K562 (cell line): ENCODE measurements around the gene LRP1. TPM values are rescaled to one million over a fixed set of nuclear protein-coding genes. Genes with fewer than 3 reads are reported as not detected.

Experiments
- ATAC-seq: fragments of 200-7000 bp; cut with Tn5 transposase; 3 replicates; pipeline ENCODE4 v1.9.1; 2020; ENCODE audit warnings: moderate library complexity
- BruUV-seq: library from RNA; stranded (reverse); fragments of 400-500 nt; replicated peaks from 2 replicates; lab custom pipeline; 2021; lab: Mats Ljungman, UMichigan
- CTCF ChIA-PET: fragments of 300-600 bp; formaldehyde crosslinking; extraction: SDS; loops from one replicate; lab custom pipeline; 2021; ENCODE audit warnings: low intra/inter-chr PET ratio; lab: Yijun Ruan, JAX
- POLR2A ChIA-PET: fragments of 300-600, 350-650 bp; sonication (Branson Sonifier 250); formaldehyde crosslinking; extraction: SDS; loops from one replicate; lab custom pipeline; 2021; ENCODE audit warnings: antibody characterized with exemption, inconsistent platforms; lab: Yijun Ruan, JAX
- DNase-seq, 4 experiments: peaks; one replicate each; pipeline versions ENCODE4 v3.0.0 to v3.0.0-alpha.2; 2011 to 2018; ENCODE audit warnings: low spot score in 3 of 4, mixed read lengths in 3 of 4; ENCODE audit errors: extremely low read depth in 1 of 4
- FAIRE-seq: peaks from 2 replicates; lab custom pipeline; 2011; peaks lifted over from hg19 to GRCh38; lab: Jason Lieb, UNC
- H2AFZ ChIP-seq: 2 replicates; pipeline ENCODE4 v1.6.0; 2011; ENCODE audit warnings: low read depth, low read length, control low read depth, inconsistent platforms
- H3K27ac ChIP-seq: fragments of 200-600 bp; 3 replicates; pipeline ENCODE4 v1.8.0; 2011; ENCODE audit warnings: low read depth, mild to moderate bottlenecking, control low read depth, inconsistent platforms, low read length, moderate library complexity, mixed read lengths; ENCODE audit errors: extremely low read depth
- H3K27me3 ChIP-seq, 2 experiments: fragments of 300-600 bp in 1 of 2; 2 replicates in 1 of 2; 3 replicates in 1 of 2; pipeline versions ENCODE4 v1.6.0 to v1.8.0; 2011; ENCODE audit warnings: inconsistent platforms in 2 of 2, low read length in 2 of 2, mild to moderate bottlenecking in 1 of 2, mixed read lengths in 1 of 2, moderate library complexity in 1 of 2; ENCODE audit not compliant: control insufficient read depth in 2 of 2, insufficient read depth in 2 of 2
- H3K36me3 ChIP-seq: fragments of 300-600 bp; 3 replicates; pipeline ENCODE4 v1.8.0; 2011; ENCODE audit warnings: mild to moderate bottlenecking, low read length, inconsistent platforms; ENCODE audit not compliant: control insufficient read depth, insufficient read depth
- H3K4me1 ChIP-seq, 2 experiments: fragments of 200-600 bp in 1 of 2; replicated peaks in 1 of 2; 2 replicates in 1 of 2; 3 replicates in 1 of 2; pipeline versions ENCODE4 v1.5.1 to v1.8.0; 2011; ENCODE audit warnings: inconsistent platforms in 2 of 2, low read length in 2 of 2, mild to moderate bottlenecking in 1 of 2, mixed read lengths in 1 of 2, moderate library complexity in 1 of 2; ENCODE audit not compliant: control insufficient read depth in 2 of 2, insufficient read depth in 2 of 2
- H3K4me2 ChIP-seq: 2 replicates; pipeline ENCODE4 v1.6.1; 2011; ENCODE audit warnings: low read length, control low read depth, inconsistent platforms, mixed read lengths; ENCODE audit not compliant: insufficient read depth
- H3K4me3 ChIP-seq: fragments of 200-600 bp; sonication (generic), shearing (Covaris generic); 2 replicates; pipeline ENCODE4 v1.5.1; 2016; ENCODE audit warnings: control low read depth, inconsistent platforms
- H3K79me2 ChIP-seq: fragments of 200-600 bp; 3 replicates; pipeline ENCODE4 v1.8.0; 2011; ENCODE audit warnings: low read length, inconsistent platforms; ENCODE audit not compliant: control insufficient read depth, insufficient read depth
- H3K9ac ChIP-seq, 2 experiments: 2 replicates each; pipeline versions ENCODE4 v1.6.0 to v1.6.1; 2011; ENCODE audit warnings: low read depth in 2 of 2, low read length in 2 of 2, control low read depth in 1 of 2, inconsistent platforms in 1 of 2, mild to moderate bottlenecking in 1 of 2, mixed read lengths in 1 of 2; ENCODE audit not compliant: insufficient read depth in 1 of 2
- H3K9me1 ChIP-seq: one replicate; pipeline ENCODE4 v1.6.0; 2011; ENCODE audit warnings: inconsistent platforms, mild to moderate bottlenecking, low read length, moderate library complexity; ENCODE audit not compliant: control insufficient read depth, insufficient read depth
- H3K9me3 ChIP-seq: replicated peaks from 2 replicates; pipeline ENCODE4 v1.5.1; 2011; ENCODE audit warnings: low read depth, low read length, inconsistent platforms; ENCODE audit not compliant: control insufficient read depth, insufficient read depth
- H4K20me1 ChIP-seq: replicated peaks from 2 replicates; pipeline ENCODE4 v1.6.1; 2011; ENCODE audit warnings: low read length, inconsistent platforms, mixed read lengths; ENCODE audit not compliant: control insufficient read depth, insufficient read depth
- ARID2 ChIP-seq: fragments of 450-650 bp; IDR thresholded peaks from 2 replicates; pipeline ENCODE4 v1.6.1; 2017; ENCODE audit warnings: antibody characterized with exemption, mild to moderate bottlenecking
- HNRNPK ChIP-seq: fragments of 200-400 bp; formaldehyde crosslinking; IDR thresholded peaks from one replicate; pipeline ENCODE4 v1.6.1; 2018; ENCODE audit warnings: mild to moderate bottlenecking, low read depth, low read length; ENCODE audit not compliant: poor library complexity, severe bottlenecking
- LARP7 ChIP-seq: fragments of 450-650 bp; IDR thresholded peaks from 2 replicates; pipeline ENCODE4 v1.6.1; 2016
- MAFG ChIP-seq: fragments of 450-650 bp; conservative IDR thresholded peaks from 2 replicates; pipeline ENCODE4 v1.6.1; 2016; ENCODE audit warnings: missing genetic modification characterization, missing compliant biosample characterization
- MEIS2 ChIP-seq: fragments of 450-650 bp; IDR thresholded peaks from 2 replicates; pipeline ENCODE4 v1.6.1; 2014; ENCODE audit warnings: mild to moderate bottlenecking; ENCODE audit not compliant: partially characterized antibody
- NFRKB ChIP-seq: fragments of 450-650 bp; IDR thresholded peaks from 2 replicates; pipeline ENCODE4 v1.6.1; 2016; ENCODE audit warnings: low read depth
- PRPF4 ChIP-seq: fragments of 200-400 bp; formaldehyde crosslinking; IDR thresholded peaks from one replicate; pipeline ENCODE4 v1.6.1; 2017; ENCODE audit warnings: low read length, low read depth, mild to moderate bottlenecking; ENCODE audit not compliant: insufficient read depth, poor library complexity, severe bottlenecking
- SETDB1 ChIP-seq: IDR thresholded peaks from one replicate; pipeline ENCODE4 v1.6.1; 2012; ENCODE audit warnings: low read length, control low read depth, inconsistent platforms
- U2AF2 ChIP-seq: fragments of 200-400 bp; formaldehyde crosslinking; optimal IDR thresholded peaks from 2 replicates; pipeline ENCODE3; 2017; ENCODE audit warnings: low read depth, mild to moderate bottlenecking, low read length
- ZNF121 ChIP-seq: sonication (generic); formaldehyde crosslinking; conservative IDR thresholded peaks from 2 replicates; pipeline ENCODE4 v1.8.0; 2022; ENCODE audit warnings: missing genetic modification reagents
- ZNF551 ChIP-seq: fragments of 250-450 bp; sonication (Bioruptor Pico); IDR thresholded peaks from 2 replicates; pipeline ENCODE4 v1.5.0; 2021; ENCODE audit warnings: mild to moderate bottlenecking, moderate library complexity
- ZNF589 ChIP-seq: fragments of 200-800 bp; sonication (Bioruptor generic); IDR thresholded peaks from 2 replicates; pipeline ENCODE4 v1.6.1; 2016; ENCODE audit warnings: low read depth, missing genetic modification characterization, missing compliant biosample characterization
- WGBS: fragments of 100-300 bp; shearing (Covaris generic); methylation state at CpG from one replicate; pipeline ENCODE4 v1.1.6; 2016; ENCODE audit warnings: low coverage, mixed read lengths; ENCODE audit not compliant: insufficient coverage; ENCODE audit errors: missing lambda C conversion rate; 5-methylcytosine and 5-hydroxymethylcytosine counted together
- in situ Hi-C: fragments of 300-500 bp; cut with MboI; formaldehyde crosslinking; loops from 4 replicates; pipeline ENCODE4 v1.15.0; 2018; ENCODE audit warnings: inconsistent platforms, mixed read lengths
- intact Hi-C: fragments of 100-400 bp; cut with micrococcal nuclease; formaldehyde crosslinking; loops from 2 replicates; pipeline ENCODE4 v1.14.2; 2022
- polyA plus RNA-seq, 8 experiments: library from polyadenylated mRNA; depleted of rRNA in 4 of 8; stranded (reverse) in 5 of 8; unstranded in 3 of 8; fragments of >200 nt; fragmentation: Nextera tagmentation in 2 of 8; fragmentation: Illumina TruSeq in 1 of 8; extraction: Ambion mirVana in 2 of 8; extraction: Trizol in 1 of 8; gene quantifications; 2 replicates each; pipeline versions ENCODE4 v1.2.1 to v1.2.3, GENCODE V29; 2011 to 2014; ENCODE audit warnings: inconsistent platforms in 1 of 8, missing spikeins in 1 of 8
- total RNA-seq, 7 experiments: library from RNA; depleted of rRNA in 6 of 7; stranded (reverse); fragments of >200 nt in 6 of 7; fragmentation: Illumina TruSeq in 2 of 7; extraction: Trizol in 2 of 7; gene quantifications; 2 replicates each; pipeline versions ENCODE4 v1.2.1 to v1.2.3, GENCODE V29; 2011 to 2021; ENCODE audit warnings: low replicate concordance in 1 of 7
- TF ChIP-seq, protein P1 (sequence below): fragments of 450-650 bp; IDR thresholded peaks from one replicate; pipeline ENCODE4 v1.6.1; 2018; ENCODE audit warnings: mild to moderate bottlenecking, moderate library complexity; ENCODE audit not compliant: partially characterized antibody
- TF ChIP-seq, protein P2 (sequence below): fragments of 250-450 bp; sonication (Bioruptor Pico); IDR thresholded peaks from 2 replicates; pipeline ENCODE4 v1.5.0; 2021
- TF ChIP-seq, protein P3 (sequence below): fragments of 450-650 bp; IDR thresholded peaks from 2 replicates; pipeline ENCODE4 v1.6.1; 2016; ENCODE audit warnings: missing biosample characterization, missing genetic modification characterization
- TF ChIP-seq, protein P4 (sequence below): fragments of 450-650 bp; IDR thresholded peaks from 2 replicates; pipeline ENCODE4 v1.6.1; 2014; ENCODE audit warnings: low read depth, mild to moderate bottlenecking, moderate library complexity, borderline replicate concordance

LRP1 gene
- total and polyA plus RNA-seq, 9 of the 15 experiments (the other 6 are each of a cell fraction or from before 2014, with no cell fraction given) = 0.04 to 0.64 (median 0.19) TPM; not detected in 2

DNA sequence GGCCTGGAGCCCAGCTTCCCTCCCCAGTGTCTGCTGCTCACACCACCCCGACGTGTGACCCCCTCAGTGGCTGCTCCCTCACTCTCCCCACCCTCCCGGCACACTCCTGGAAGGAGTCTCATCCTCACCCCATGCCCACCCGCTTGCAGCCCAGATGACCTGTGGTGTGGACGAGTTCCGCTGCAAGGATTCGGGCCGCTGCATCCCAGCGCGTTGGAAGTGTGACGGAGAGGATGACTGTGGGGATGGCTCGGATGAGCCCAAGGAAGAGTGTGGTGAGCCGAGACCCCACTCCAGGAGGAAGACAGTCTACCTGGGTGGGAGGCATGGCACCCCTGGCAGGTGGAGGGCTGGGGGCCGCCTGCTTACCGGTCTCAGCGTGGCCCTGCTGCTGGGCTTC, 73.3 kb downstream of the LRP1 start:
- peaks cover 65 to 96% of the 10 kb centered on the region in 2 experiments; a peak in 4 of 5 replicates for H3K27me3 ChIP-seq
- H3K9me3 ChIP-seq = no peaks in the 10 kb centered on the region
- H3K9ac ChIP-seq = peak overlapping the region in 1 of 2 experiments; percentile 17; a peak in 1 of 4 replicates
- ChIA-PET POLR2A (interaction anchor here (1.0 kb wide), 1 partner anchor 13 kb away, joined by 3 read pairs; no protein-coding TSS in a partner anchor), CTCF (no interaction called here)
- BruUV-seq = no TSS peak
- 19% methylated on average over 14 of the region's 16 CpGs for WGBS
- FAIRE-seq (no peak), DNase-seq (no peak), ATAC-seq (no peak)
- H2AFZ ChIP-seq = no peak overlapping the region
- intact Hi-C loops (no loop called here), in situ Hi-C loops (no loop called here)
- no peak overlapping the region for H3K4me3 ChIP-seq
- peaks cover 31% of the 10 kb centered on the region for H4K20me1 ChIP-seq
- H3K4me1 ChIP-seq = peaks cover 0 to 42% of the 10 kb centered on the region in 2 experiments; a peak in 2 of 5 replicates
- H3K79me2 ChIP-seq = no peaks in the 10 kb centered on the region
- no peaks in the 10 kb centered on the region for H3K36me3 ChIP-seq
- no peaks in the 10 kb centered on the region for H3K9me1 ChIP-seq
- no peak overlapping the region for H3K27ac ChIP-seq
- TF ChIP-seq MEIS2 (no peak), SETDB1 (no peak), HNRNPK (no peak), ZNF551 (CRISPR knock-in tag) (no peak), ZNF589 (no peak), U2AF2 (no peak), NFRKB (no peak), LARP7 (no peak), PRPF4 (no peak), ARID2 (no peak), ZNF121 (CRISPR knock-in tag) (no peak), MAFG (tag) (no peak)
- TF ChIP-seq, protein P1, sequence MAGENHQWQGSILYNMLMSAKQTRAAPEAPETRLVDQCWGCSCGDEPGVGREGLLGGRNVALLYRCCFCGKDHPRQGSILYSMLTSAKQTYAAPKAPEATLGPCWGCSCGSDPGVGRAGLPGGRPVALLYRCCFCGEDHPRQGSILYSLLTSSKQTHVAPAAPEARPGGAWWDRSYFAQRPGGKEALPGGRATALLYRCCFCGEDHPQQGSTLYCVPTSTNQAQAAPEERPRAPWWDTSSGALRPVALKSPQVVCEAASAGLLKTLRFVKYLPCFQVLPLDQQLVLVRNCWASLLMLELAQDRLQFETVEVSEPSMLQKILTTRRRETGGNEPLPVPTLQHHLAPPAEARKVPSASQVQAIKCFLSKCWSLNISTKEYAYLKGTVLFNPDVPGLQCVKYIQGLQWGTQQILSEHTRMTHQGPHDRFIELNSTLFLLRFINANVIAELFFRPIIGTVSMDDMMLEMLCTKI = no peak
- TF ChIP-seq, protein P2, sequence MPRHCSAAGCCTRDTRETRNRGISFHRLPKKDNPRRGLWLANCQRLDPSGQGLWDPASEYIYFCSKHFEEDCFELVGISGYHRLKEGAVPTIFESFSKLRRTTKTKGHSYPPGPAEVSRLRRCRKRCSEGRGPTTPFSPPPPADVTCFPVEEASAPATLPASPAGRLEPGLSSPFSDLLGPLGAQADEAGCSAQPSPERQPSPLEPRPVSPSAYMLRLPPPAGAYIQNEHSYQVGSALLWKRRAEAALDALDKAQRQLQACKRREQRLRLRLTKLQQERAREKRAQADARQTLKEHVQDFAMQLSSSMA (CRISPR knock-in tag) = no peak
- TF ChIP-seq, protein P3, sequence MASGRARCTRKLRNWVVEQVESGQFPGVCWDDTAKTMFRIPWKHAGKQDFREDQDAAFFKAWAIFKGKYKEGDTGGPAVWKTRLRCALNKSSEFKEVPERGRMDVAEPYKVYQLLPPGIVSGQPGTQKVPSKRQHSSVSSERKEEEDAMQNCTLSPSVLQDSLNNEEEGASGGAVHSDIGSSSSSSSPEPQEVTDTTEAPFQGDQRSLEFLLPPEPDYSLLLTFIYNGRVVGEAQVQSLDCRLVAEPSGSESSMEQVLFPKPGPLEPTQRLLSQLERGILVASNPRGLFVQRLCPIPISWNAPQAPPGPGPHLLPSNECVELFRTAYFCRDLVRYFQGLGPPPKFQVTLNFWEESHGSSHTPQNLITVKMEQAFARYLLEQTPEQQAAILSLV (tag) = no peak
- TF ChIP-seq, protein P4, sequence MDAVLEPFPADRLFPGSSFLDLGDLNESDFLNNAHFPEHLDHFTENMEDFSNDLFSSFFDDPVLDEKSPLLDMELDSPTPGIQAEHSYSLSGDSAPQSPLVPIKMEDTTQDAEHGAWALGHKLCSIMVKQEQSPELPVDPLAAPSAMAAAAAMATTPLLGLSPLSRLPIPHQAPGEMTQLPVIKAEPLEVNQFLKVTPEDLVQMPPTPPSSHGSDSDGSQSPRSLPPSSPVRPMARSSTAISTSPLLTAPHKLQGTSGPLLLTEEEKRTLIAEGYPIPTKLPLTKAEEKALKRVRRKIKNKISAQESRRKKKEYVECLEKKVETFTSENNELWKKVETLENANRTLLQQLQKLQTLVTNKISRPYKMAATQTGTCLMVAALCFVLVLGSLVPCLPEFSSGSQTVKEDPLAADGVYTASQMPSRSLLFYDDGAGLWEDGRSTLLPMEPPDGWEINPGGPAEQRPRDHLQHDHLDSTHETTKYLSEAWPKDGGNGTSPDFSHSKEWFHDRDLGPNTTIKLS = no peak
- no peak overlapping the region for H3K4me2 ChIP-seq
